ENCODE measurements around the gene TNS4.
"Not testable (repeated sequence)": the region's sequence is repeated elsewhere in the genome, so short reads cannot be mapped to it uniquely, and the experiment has no call there.

TNS4 gene, protein sequence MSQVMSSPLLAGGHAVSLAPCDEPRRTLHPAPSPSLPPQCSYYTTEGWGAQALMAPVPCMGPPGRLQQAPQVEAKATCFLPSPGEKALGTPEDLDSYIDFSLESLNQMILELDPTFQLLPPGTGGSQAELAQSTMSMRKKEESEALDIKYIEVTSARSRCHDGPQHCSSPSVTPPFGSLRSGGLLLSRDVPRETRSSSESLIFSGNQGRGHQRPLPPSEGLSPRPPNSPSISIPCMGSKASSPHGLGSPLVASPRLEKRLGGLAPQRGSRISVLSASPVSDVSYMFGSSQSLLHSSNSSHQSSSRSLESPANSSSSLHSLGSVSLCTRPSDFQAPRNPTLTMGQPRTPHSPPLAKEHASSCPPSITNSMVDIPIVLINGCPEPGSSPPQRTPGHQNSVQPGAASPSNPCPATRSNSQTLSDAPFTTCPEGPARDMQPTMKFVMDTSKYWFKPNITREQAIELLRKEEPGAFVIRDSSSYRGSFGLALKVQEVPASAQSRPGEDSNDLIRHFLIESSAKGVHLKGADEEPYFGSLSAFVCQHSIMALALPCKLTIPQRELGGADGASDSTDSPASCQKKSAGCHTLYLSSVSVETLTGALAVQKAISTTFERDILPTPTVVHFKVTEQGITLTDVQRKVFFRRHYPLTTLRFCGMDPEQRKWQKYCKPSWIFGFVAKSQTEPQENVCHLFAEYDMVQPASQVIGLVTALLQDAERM

DNA sequence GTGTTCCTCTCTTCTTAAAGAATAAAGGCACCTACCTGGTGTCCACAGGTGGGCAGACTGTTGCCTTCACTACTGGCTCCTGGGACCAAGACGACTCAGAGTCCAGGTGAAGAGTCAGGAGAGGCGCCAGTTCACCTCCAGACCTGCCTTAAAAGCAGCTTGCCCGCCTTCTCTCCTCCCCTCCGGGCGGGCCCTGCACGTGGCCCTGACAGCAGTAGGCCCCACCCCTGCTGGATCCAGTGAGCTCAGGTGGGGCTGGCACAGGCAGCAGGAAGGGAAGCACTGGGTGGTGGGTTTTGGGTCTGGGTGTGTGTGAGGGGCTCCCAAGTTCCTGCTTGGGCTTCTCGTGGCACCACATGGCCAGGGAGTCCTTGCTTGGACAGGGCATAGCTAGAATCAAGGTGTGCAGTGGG is at the start of gene TNS4:
Gene TNS4 (minus strand): TSS at position 125 of the 413 bp plus-strand sequence. CDS start 5,198 bp downstream, outside the sequence.
- no peak for DNase-seq

DNA sequence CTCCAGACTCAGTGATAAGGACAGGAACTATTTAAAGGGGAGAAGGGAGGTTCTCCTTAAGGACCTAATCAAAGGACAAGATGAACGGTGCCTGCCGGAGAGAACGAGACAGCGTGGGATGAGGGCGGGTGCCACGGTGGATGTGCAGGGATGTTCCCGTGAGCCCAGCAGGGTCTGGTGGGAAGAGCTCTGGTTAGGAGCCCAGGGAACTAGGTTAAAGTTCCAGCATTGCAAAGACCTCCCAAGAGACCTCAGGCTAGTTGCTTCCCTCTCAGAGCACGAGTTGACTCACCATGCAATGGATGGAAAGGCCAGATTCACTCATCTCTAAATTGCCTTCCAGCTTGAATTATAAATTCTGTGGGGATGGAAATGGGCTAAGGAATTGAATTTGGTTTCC is 49.2 kb upstream of the TNS4 start:
- DNase-seq = no peak

DNA sequence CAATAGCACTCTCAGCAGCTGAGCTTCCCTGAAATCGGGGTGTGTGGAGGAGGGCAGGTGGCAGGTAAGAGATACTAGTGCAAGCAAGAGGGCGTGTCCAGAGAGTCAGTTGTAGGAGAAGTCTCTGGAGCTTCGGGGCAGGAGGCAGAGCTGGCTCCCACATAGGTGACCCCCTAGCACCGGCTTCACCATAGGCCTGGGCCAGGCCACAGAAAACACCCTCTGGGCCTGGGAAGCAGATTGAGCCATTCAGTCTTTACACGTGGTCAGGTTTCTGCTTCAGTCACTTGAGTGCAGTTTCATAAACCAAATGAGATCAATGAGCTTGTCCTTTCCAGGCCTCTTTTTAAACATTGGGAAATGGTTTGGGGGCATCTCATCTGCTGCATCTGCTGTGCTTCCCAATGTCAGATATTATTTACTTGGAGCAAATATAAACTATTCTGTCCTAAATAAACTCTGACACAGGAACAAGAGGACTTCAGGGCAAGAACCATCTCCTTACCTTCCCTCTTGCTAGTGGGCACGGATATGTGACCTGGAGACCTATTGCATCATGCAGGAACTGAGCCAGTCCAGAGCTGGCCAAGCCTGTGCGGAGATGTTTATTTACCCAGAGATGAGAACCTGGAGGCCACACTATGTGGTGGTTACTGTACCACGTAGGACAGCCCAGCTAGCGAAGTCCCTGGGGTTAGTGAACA is 47.7 kb upstream of the TNS4 start:
- DNase-seq = no peak

DNA sequence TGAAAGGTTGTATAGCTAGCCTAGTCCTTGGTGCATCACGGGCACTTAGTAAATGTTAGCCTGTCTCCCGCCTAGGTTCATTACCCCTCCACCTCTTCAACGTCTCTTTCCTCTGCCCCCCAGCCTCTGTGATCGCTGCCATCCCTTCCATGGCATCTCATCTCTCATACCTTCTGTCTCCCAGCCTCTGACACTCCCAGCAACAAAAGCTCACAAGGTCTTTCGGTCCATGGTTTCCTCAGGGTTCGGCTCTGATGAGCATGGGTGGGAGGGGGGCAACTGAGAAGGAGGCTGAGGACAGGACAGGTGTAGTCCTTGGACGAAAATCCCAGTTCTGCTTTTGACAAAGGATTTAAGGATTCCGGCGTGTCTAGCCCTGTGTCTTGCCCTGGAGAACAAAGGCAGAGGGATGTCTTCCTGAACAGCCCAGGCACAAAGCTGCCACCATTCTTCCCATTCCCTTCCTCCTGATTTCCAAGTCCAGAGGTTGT is 47.1 kb upstream of the TNS4 start:
- no peak for DNase-seq

DNA sequence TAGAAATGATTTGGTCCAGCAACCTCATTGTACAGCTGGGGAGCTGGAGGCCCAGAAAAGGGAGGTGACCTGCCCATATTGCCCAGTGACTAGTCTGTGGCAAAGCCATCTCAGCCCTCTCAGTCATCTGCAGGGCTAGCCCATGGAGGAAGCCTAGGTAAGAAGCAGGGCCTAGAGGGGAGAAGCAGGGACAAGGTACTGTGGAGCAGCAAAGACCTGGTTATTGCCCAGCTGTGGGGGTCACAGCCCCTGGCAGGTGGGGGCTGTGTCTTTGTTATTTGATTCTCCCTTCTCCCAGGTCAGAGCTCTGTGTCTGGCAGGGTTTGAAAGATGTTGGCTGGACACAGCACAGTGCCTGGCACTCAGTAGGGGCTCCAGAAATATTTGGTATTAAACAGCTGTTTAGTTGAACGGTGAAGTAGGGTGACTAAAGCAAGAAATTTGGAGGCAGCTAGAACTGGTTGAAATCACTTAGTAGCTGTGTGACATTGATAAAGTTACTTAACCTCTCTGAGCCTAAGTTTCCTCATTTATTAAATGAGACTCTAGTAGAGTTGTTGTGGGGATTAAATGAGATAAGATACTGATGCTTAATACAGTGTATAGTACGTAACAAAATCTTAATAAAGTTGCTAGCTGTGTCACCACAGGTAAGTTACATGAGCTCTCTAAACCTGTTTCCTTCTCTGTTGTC is 46.5 kb upstream of the TNS4 start:
- DNase-seq = no peak

DNA sequence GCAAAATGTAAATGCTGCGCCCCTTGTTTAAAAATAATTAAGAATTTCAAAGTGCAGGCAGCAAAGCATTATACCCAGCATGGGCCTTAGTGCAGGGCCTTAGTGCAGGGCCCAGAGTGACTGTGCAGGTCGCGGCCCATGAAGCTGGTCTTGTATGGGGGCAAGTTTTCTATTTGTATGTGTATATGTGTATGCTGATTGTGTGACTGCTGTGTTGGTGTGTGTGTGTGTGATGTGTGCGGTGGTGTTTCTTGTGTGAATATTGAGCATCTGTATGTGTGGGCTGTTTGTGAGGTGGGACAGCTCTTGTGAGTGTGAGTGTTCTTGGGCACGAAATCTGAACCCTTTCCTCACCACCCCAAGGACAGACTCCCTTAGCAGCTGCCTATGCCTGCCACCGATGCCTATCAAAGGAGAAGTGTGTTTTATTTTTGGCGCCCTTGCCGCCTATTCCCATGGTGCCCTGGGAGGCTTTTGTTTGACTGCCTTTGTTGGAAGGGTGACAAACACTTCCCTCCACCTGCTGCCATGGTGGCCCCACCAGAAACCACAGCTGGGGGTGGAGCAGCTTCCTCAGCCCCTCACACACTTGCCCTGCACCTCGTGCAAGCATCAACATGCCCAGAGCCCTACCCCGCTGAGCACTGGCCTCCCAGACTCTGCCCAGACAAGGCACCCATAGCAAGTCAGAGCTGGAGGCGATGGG is 45.8 kb upstream of the TNS4 start:
- no peak for DNase-seq

DNA sequence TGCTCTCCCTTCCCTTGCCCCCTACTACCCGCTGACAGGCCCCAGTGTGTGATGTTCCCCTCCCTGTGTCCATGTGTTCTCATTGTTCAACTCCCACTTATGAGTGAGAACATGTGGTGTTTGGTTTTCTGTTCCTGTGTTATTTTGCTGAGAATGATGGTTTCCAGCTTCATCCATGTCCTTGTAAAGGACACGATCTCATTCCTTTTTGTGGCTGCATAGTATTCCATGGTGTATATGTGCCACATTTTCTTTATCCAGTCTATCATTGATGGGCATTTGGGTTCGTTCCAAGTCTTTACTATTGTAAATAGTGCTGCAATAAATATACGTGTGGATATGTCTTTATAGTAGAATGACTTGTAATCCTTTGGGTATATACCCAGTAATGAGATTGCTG is 45.1 kb upstream of the TNS4 start:
- DNase-seq = not testable (repeated sequence)

DNA sequence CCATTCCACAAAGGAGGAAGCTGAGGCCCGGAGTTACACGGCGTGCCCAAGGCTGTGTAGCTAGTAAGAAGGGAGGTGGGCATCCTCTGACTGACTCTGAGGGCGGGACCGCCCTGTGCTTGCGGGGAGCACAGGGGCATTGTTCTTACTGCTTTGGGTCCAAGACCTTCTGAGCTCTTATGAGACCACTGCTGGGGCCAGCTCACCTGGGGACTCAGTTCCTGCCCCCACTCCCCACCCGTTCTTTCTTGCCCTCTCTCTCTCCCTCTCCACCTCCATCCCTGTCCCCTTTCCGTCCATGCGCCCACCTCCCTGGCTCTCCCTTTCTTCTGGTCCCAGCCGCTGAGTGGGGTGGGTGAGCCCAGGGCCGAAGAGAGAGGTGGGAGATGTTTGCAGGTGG is 44.2 kb upstream of the TNS4 start:
- no peak for DNase-seq

DNA sequence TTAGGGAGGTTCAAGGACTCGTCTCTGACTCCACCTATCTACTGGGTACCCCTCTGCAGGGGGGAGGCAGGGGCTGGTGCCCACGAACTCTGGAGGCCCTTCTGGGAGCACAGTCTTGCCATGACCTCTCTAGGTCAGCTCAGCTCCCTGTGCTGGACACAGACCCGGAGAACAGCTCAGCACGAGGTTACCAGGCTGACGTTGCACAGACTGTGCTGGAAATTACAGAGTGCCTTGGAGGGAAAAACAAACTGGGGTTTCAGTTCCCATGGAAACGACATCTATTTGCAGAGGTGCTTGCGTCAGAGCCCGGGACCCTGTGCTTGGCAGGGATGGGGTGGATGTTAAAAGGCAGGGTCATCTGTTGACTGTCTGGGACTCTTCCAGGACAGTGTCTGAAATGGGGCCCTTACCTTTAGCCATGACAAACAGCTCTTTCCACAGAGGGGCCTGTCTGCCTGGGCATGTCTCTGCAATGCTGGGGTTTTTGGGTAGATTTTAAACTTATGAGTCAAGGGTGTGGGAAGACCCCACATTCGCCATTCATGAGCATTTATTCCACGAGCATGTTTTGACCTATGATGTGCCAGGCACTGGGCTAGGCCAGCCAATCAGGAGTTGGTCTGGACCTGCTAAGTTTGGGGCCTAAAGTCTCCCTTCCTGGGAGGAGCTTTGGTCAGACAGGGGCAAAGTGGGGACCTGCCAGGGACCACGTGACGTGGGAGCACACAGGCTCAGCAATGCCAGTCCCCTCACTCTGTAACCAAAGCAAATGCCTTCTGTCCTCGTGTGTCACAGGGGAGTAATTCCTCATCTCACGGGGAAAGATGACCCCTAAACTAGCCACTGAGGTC is 41.4 kb upstream of the TNS4 start:
- no peak for DNase-seq

DNA sequence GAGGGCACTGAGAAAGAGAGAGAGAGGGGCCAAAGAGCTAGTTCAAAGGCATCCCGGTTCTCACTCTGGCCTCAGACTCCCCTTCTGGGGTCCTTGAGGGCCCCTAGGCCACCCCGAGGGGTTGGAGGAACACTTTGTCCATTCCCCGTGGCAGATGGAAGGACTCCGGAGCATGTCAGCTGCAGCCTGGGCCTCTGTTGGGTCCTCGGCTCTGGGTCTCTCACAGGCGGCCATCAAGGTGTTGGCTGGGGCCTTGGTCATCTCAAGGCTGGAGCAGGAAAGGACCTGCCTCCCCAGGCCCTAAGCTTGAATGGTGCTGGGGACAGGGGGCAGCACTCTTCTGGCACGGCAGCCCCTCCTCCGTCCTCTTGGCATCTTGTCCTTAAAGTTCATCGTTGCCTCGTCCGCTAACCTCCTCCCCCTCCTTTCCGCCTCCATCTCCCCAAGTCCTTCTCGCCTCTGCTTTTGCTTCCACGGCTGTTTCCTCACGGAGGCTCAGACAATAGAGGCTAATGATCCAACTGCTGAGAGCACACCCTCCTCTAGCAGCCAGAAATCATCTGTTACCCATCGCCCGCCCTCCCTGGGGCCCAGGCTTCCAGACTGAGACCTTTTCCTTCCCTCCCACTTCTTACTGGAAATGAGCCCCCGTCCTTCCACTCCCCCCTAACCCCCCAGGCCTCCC is 40.6 kb upstream of the TNS4 start:
- DNase-seq = no peak

DNA sequence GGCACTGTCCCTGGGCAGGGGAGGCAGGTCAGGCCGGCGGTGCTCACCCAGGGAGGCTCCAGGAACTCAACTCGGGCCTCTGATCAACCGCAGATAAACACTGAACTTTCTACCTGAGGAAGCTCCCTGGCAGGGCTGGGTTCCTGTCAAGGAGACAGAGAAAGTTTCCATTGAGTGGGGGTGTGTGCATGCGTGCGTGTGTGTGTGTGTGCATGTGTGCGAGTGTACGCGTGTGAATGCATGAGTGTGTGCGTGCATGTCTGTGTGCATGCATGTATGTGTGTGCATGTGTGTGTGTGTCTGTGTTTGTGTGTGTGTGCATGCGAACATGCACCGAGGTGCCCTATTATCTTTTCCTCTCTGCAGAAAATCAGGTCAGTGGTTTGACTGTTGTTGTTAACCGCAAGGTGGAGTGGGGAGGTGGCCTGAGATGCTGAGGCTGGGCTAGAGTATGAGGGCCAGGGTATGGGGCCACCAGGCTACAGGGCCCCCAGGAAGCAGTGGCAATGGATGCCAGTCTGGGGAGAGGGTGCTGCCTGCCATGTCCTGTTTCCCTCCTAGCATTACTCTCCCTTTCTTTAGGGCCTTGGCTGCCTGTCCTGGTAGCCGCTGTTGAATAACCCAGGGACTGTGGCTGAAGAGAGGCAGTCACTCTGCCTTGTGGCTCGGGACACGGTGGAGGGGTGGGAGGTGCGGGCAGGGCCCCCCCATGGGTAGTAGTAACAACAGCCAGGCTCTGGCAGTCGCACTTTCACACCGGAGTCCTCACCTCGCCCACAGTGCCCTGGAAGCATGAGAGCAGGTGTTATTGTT is 39.8 kb upstream of the TNS4 start:
- DNase-seq = no peak

DNA sequence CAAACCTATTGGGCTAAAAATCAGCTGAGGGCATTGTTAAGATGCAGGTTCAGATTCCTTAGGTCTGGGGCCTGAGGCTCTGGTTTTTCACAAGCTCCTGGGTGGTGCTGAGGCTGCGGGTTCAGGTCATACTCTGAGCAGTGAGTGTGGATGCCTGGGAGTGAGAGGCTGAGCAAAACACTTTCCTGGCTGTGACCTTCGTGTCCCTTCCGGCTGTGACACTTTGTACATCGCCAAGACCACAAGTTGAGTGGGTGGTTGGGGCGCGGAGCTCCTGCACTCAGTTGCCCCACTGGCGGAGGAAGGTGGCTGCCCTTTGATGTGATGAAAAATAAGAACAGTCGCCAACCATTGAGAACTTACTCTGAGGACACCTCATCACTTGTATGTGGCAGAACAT is 39.0 kb upstream of the TNS4 start:
- DNase-seq = no peak

DNA sequence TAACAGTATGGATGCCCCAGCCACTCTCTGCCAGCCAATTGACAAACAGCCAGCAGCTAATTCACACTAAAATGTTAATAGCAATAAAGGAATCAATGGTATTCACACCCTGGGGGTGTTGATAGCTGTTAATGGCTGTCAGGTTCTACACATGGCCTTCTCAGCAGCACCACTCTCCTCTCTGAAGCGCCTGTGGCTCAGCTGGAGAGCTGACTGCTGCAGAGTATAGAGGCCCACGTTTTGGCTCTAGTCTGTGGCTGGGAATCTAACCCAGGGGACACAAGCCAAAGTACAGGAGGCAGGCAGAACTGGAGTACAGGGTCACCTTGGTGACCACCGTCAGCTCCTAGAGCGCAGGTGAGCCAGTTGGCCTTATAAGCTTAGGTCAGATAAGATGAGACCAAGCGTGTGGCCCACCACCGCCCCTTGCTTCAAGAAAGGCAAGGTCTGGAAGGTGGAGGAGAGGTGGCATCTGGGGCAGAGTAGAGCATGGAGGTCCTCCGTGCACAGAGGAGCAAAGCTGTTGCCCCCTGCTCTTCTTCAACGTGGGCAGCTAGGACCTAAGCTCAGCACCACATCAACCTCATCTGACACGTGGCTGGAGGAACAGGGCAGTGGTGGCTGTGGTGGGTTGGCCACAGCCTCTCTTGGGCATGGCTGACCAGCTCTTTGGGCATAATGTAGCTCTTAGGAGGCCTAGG is 38.4 kb upstream of the TNS4 start:
- DNase-seq = no peak

DNA sequence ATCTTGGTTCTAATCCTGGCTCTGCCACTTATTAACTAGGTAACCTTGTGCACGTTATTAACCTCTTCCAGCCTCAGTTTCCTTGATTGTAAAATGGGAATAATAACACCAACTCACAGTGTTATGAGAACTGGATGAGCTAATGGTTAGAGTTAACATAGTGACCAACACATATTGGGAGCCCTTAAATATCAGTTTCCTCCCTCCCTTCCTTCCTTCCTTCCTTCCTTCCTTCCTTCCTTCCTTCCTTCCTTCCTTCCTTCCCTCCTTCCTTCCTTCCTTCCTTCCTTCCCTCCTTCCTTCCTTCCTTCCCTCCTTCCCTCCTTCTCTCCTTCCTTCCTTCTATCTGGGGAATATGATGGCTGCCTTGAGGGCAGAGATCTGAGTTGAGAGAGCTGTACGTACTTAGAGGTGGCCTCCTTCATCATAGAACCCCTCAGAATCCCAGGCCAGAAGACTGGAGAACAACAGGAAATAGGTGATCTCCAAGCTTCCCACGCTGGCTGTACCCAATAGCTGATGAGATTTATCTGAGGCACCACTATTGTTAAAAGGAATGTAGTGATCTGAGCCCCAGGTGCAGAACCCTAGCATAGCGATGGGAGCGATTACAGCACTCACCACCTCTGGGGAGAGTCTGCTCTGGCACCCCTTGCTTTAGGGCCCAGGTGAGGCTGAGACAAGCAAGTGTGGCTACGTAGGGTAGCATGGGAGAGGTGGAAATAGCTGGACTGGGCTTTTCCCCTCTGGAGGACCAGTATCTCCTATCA is 37.7 kb upstream of the TNS4 start:
- no peak for DNase-seq

DNA sequence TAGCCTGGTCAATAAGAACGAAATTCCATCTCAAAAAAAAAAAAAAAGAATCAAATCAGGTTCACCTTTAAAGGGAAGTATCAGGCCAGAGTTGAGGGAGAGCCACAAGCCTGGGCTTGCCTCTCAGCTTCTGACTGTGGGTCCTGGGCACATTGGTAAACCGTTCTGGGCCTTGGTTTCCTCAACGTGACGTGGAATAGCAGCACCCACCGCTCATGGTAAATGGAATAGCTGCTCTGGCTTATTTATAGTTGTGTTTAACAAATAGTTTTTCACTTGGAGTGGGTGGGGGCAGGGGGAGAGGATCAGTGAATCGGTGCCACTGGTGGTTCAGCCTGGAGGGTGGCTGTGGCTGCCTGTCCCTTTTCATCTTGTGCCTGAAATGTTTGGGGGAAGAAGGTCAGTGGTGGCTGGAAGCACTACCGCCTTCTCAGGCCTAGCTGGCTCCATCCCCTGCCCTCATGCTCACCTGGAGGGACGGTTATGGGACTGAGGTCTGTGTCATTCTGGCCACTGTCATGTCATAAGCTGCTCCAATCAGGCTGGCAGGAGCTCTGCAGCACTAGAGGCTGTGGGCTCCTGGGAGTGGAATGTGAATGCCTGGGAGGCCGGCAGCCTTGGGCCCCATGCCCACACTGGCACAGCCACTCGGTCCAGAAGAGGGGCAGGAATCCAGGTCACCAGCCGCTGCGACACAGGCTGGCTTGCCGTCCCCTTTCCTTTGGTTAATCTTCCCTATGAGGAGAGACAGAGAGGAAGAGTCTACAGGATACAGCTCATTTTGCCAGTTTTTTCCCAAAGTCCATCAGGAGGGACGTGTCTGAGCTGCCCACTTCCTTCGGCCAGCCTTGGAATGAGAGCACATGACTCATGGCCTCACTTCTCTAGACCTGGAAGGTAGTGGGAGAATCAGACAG is 36.9 kb upstream of the TNS4 start:
- no peak for DNase-seq

DNA sequence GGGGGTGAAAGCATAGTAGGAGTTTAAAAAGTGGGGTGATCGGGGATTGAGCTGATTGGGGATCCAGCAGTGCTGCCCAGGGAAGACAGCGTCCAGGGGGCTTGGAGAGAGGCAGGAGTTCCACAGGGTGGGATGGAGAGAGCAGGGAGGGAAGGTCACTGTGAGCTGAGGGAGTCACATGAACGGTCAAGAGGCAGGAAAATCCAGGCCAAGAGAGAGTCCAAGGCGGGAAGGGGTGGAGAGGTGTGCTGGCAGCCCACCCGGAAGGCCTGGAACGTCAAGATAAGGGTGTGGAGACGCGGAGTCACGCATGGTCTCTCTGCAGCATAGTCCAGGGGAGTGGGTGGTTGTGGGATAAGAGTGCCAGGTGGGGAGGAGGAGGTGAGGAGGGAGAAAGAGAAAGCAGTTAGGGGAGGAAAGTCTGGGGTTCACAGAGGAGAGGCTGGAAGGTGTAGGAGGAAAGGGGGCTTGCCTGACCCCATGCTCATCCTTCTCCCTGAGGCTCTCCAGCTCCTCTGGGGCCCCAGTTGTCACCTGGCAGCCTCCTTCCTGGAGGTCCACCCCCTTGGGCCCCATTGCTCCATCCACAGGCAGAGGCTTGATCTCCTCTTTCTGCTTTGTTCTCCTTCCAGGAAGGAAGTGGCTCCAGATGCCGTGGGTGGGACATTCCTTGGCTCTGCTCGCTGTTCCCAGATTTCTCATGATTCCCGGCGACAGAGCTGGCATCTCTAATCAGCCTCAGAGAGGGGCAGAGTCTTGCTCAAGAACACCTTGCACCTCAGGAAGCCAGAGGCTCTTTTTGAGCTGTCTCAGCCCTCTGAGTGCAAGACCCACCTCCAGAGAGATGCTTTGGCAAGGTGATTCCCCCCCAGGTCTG is 35.1 kb upstream of the TNS4 start:
- no peak for DNase-seq
